ENCODE results near the gene PCDHA3. TPM values are rescaled to one million over a fixed set of nuclear protein-coding genes. Genes with fewer than 3 reads are reported as not detected.
"Not testable (repeated sequence)": the region's sequence is repeated elsewhere in the genome, so short reads cannot be mapped to it uniquely, and the experiment has no call there.

PCDHA3 gene
- total and polyA plus RNA-seq, 10 donors, result 0.03 to 2.3 (median 0.49) TPM; not detected in 2

DNA sequence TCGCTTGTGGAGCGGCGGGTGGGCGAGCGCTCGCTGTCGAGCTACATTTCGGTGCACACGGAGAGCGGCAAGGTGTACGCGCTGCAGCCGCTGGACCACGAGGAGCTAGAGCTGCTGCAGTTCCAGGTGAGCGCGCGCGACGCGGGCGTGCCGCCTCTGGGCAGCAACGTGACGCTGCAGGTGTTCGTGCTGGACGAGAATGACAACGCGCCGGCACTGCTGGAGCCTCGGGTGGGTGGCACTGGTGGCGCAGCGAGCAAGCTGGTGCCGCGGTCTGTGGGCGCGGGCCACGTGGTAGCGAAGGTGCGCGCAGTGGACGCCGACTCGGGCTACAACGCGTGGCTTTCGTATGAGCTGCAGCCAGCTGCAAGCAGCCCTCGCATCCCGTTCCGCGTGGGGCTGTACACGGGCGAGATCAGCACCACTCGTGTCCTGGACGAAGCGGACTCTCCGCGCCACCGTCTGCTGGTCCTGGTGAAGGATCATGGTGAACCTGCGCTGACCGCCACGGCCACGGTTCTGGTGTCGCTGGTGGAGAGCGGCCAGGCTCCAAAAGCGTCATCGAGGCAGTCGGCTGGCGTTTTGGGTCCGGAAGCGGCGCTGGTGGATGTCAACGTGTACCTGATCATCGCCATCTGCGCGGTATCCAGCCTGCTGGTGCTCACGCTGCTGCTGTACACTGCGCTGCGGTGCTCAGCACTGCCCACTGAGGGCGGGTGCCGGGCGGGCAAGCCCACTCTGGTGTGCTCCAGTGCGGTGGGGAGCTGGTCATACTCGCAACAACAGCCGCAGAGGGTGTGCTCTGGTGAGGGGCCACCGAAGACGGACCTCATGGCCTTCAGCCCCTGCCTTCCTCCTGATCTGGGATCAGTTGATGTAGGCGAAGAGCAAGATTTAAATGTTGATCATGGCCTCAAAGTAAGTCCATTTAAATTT, 42.2 kb downstream of the PCDHA3 start:
- Histone ChIP-seq H3K27me3 (replicated peaks in 1 of 7) (peaks cover 0 to 87% (median 5%) of the 10 kb centered on the region in 7 donors), H3K36me3 (no peaks in the 10 kb centered on the region), H3K4me3 (no peak overlapping the region), H3K4me1 (no peaks in the 10 kb centered on the region), H3K27ac (no peak overlapping the region), H3K9me3 (peaks cover 0 to 53% (median 33%) of the 10 kb centered on the region in 8 donors)
- TF ChIP-seq CTCF (IDR thresholded peaks at IDR 0.05 in 8 of 11, conservative IDR thresholded peaks at IDR 0.05 in 3 of 11) (no peak), POLR2A (IDR thresholded peaks at IDR 0.05) (no peak), POLR2AphosphoS5 (IDR thresholded peaks at IDR 0.05) (no peak)
- intact Hi-C loops (cut with DNase I; ENCODE audit: low total_unique reads), result no loop called here
- peak; percentile 69 for DNase-seq
- WGBS, 5 donors, result 48 to 65% (median 53%) methylated on average over 53 to 87 of the region's 87 CpGs; no CpG with 5 or more reads in 1 of the 5 donors

GRCh38 chr5:140848139-140849102, 47.6 kb downstream of the PCDHA3 start, which contains the start of gene PCDHA9:
TSS of gene PCDHA9 (plus strand) at chr5:140848382. CDS start at chr5:140848496, 114 bp downstream.
- H3K36me3 ChIP-seq; H3K4me1 ChIP-seq; intact Hi-C loops (cut with DNase I; ENCODE audit: low total_unique reads); DNase-seq; H3K27ac ChIP-seq: not testable (repeated sequence)
- WGBS, 5 donors, result 21 to 30% (median 28%) methylated on average over 15 to 46 of the region's 48 CpGs; no CpG with 5 or more reads in 1 of the 5 donors
- Histone ChIP-seq H3K9me3 (peaks cover 0 to 57% (median 19%) of the 10 kb centered on the region in 8 donors), H3K27me3 (replicated peaks in 1 of 7) (peaks cover 0 to 79% (median 9%) of the 10 kb centered on the region in 7 donors), H3K4me3 (peak within 1 kb of the TSS in 1 of 8 donors; percentile 9)

GRCh38 chr5:140849831-140850634, 49.2 kb downstream of the PCDHA3 start:
- H3K4me1 ChIP-seq; DNase-seq; intact Hi-C loops (cut with DNase I; ENCODE audit: low total_unique reads); H3K27ac ChIP-seq; H3K4me3 ChIP-seq; H3K36me3 ChIP-seq: not testable (repeated sequence)
- H3K27me3 ChIP-seq (replicated peaks in 1 of 7), result peaks cover 0 to 76% (median 10%) of the 10 kb centered on the region in 7 donors
- 44 to 61% (median 54%) methylated on average over 53 to 101 of the region's 101 CpGs; no CpG with 5 or more reads in 1 of the 5 donors for WGBS, 5 donors
- H3K9me3 ChIP-seq, result peaks cover 0 to 52% (median 20%) of the 10 kb centered on the region in 8 donors

Other genes starting within 250 kb of the PCDHA3 start
- gene SRA1, start 243.6 kb upstream of the PCDHA3 start, total RNA-seq, result 10 to 100 TPM; 22.9 to 33.5 (median 25.4) TPM
- gene SRA1, start 243.6 kb upstream of the PCDHA3 start, polyA plus RNA-seq, result 10 to 100 TPM; 32.6 to 42.1 (median 36.6) TPM
- gene APBB3, start 236.5 kb upstream of the PCDHA3 start, total RNA-seq, result 10 to 100 TPM; 31.9 to 57.8 (median 42.2) TPM
- gene APBB3, start 236.5 kb upstream of the PCDHA3 start, polyA plus RNA-seq, result 10 to 100 TPM; 26.0 to 43.4 (median 41.0) TPM
- 10 to 100 TPM; 44.1 to 64.0 (median 58.7) TPM for gene SLC35A4, start 236.2 kb upstream of the PCDHA3 start, total RNA-seq
- 10 to 100 TPM; 23.3 to 40.8 (median 27.7) TPM for gene SLC35A4, start 236.2 kb upstream of the PCDHA3 start, polyA plus RNA-seq
- 100 to 1,000 TPM in 4 of 7 donors, 10 to 100 TPM in 3; 80.2 to 209 (median 101) TPM for gene CD14, start 167.9 kb upstream of the PCDHA3 start, total RNA-seq
- 10 to 100 TPM; 40.2 to 60.9 (median 48.9) TPM for gene CD14, start 167.9 kb upstream of the PCDHA3 start, polyA plus RNA-seq
- gene TMCO6, start 161.6 kb upstream of the PCDHA3 start, total RNA-seq, result 10 to 100 TPM; 18.3 to 55.2 (median 24.5) TPM
- gene TMCO6, start 161.6 kb upstream of the PCDHA3 start, polyA plus RNA-seq, result 10 to 100 TPM; 12.0 to 21.0 (median 18.2) TPM
- 10 to 100 TPM; 35.1 to 61.4 (median 46.9) TPM for gene NDUFA2, start 153.4 kb upstream of the PCDHA3 start, total RNA-seq
- gene NDUFA2, start 153.4 kb upstream of the PCDHA3 start, polyA plus RNA-seq, result 100 to 1,000 TPM; 211 to 237 (median 216) TPM
- gene IK, start 153.2 kb upstream of the PCDHA3 start, total RNA-seq, result 100 to 1,000 TPM in 2 of 7 donors, 10 to 100 TPM in 5; 77.2 to 139 (median 90.4) TPM
- gene IK, start 153.2 kb upstream of the PCDHA3 start, polyA plus RNA-seq, result 10 to 100 TPM; 61.1 to 68.0 (median 64.4) TPM
- 10 to 100 TPM; 23.0 to 30.8 (median 25.7) TPM for gene WDR55, start 136.2 kb upstream of the PCDHA3 start, total RNA-seq
- gene WDR55, start 136.2 kb upstream of the PCDHA3 start, polyA plus RNA-seq, result 10 to 100 TPM; 14.2 to 25.6 (median 21.6) TPM
- 1 to 10 TPM; 1.2 to 2.8 (median 1.8) TPM for gene DND1, start 127.5 kb upstream of the PCDHA3 start, total RNA-seq
- gene DND1, start 127.5 kb upstream of the PCDHA3 start, polyA plus RNA-seq, result 1 to 10 TPM; 2.2 to 4.7 (median 3.8) TPM
- 10 to 100 TPM; 41.9 to 53.9 (median 47.6) TPM for gene HARS1, start 109.7 kb upstream of the PCDHA3 start, total RNA-seq
- gene HARS1, start 109.7 kb upstream of the PCDHA3 start, polyA plus RNA-seq, result 10 to 100 TPM; 38.4 to 46.3 (median 45.5) TPM
- 10 to 100 TPM; 30.2 to 40.8 (median 37.2) TPM for gene HARS2, start 109.6 kb upstream of the PCDHA3 start, total RNA-seq
- 10 to 100 TPM; 16.5 to 26.1 (median 24.1) TPM for gene HARS2, start 109.6 kb upstream of the PCDHA3 start, polyA plus RNA-seq
- gene ZMAT2, start 100.6 kb upstream of the PCDHA3 start, total RNA-seq, result 10 to 100 TPM; 34.4 to 52.3 (median 43.1) TPM
- 10 to 100 TPM; 44.1 to 80.3 (median 57.8) TPM for gene ZMAT2, start 100.6 kb upstream of the PCDHA3 start, polyA plus RNA-seq
- not detected for gene PCDHA1, start 14.9 kb upstream of the PCDHA3 start, total RNA-seq
- under 1 TPM in 1 of 3 donors, not detected in 2; 0.05 TPM for gene PCDHA1, start 14.9 kb upstream of the PCDHA3 start, polyA plus RNA-seq
- under 1 TPM in 1 of 7 donors, not detected in 6; 0.09 TPM for gene PCDHA2, start 6.2 kb upstream of the PCDHA3 start, total RNA-seq
- under 1 TPM in 1 of 3 donors, not detected in 2; 0.03 TPM for gene PCDHA2, start 6.2 kb upstream of the PCDHA3 start, polyA plus RNA-seq
- gene PCDHA4, start 6.0 kb downstream of the PCDHA3 start, total RNA-seq, result 1 to 10 TPM in 1 of 7 donors, under 1 TPM in 6; 0.13 to 1.2 (median 0.51) TPM
- gene PCDHA4, start 6.0 kb downstream of the PCDHA3 start, polyA plus RNA-seq, result under 1 TPM in 1 of 3 donors, not detected in 2; 0.23 TPM
- gene PCDHA5, start 20.6 kb downstream of the PCDHA3 start, total RNA-seq, result under 1 TPM in 6 of 7 donors, not detected in 1; 0.09 to 0.46 (median 0.13) TPM
- under 1 TPM in 1 of 3 donors, not detected in 2; 0.03 TPM for gene PCDHA5, start 20.6 kb downstream of the PCDHA3 start, polyA plus RNA-seq
- under 1 TPM in 5 of 7 donors, not detected in 2; 0.14 to 0.85 (median 0.34) TPM for gene PCDHA6, start 26.9 kb downstream of the PCDHA3 start, total RNA-seq
- under 1 TPM; 0.02 to 0.06 (median 0.04) TPM for gene PCDHA6, start 26.9 kb downstream of the PCDHA3 start, polyA plus RNA-seq
- under 1 TPM in 5 of 7 donors, not detected in 2; 0.14 to 0.72 (median 0.43) TPM for gene PCDHA7, start 33.2 kb downstream of the PCDHA3 start, total RNA-seq
- gene PCDHA7, start 33.2 kb downstream of the PCDHA3 start, polyA plus RNA-seq, result under 1 TPM; 0.03 to 0.41 (median 0.11) TPM
- gene PCDHA8, start 40.1 kb downstream of the PCDHA3 start, total RNA-seq, result under 1 TPM in 5 of 7 donors, not detected in 2; 0.11 to 0.52 (median 0.25) TPM
- not detected for gene PCDHA8, start 40.1 kb downstream of the PCDHA3 start, polyA plus RNA-seq
- under 1 TPM in 5 of 7 donors, not detected in 2; 0.13 to 0.98 (median 0.17) TPM for gene PCDHA9, start 47.3 kb downstream of the PCDHA3 start, total RNA-seq
- not detected for gene PCDHA9, start 47.3 kb downstream of the PCDHA3 start, polyA plus RNA-seq
- gene PCDHA10, start 54.8 kb downstream of the PCDHA3 start, total RNA-seq, result 1 to 10 TPM in 3 of 7 donors, under 1 TPM in 4; 0.34 to 1.4 (median 0.60) TPM
- under 1 TPM in 2 of 3 donors, not detected in 1; 0.02 to 0.03 TPM for gene PCDHA10, start 54.8 kb downstream of the PCDHA3 start, polyA plus RNA-seq
- gene PCDHA11, start 67.9 kb downstream of the PCDHA3 start, total RNA-seq, result under 1 TPM in 6 of 7 donors, not detected in 1; 0.11 to 0.79 (median 0.31) TPM
- gene PCDHA11, start 67.9 kb downstream of the PCDHA3 start, polyA plus RNA-seq, result not detected
- gene PCDHA12, start 74.3 kb downstream of the PCDHA3 start, total RNA-seq, result under 1 TPM in 4 of 7 donors, not detected in 3; 0.17 to 0.79 (median 0.32) TPM
- gene PCDHA12, start 74.3 kb downstream of the PCDHA3 start, polyA plus RNA-seq, result under 1 TPM in 1 of 3 donors, not detected in 2; 0.06 TPM
- gene PCDHA13, start 81.1 kb downstream of the PCDHA3 start, total RNA-seq, result under 1 TPM in 5 of 7 donors, not detected in 2; 0.22 to 0.79 (median 0.46) TPM
- under 1 TPM in 2 of 3 donors, not detected in 1; 0.20 to 0.21 TPM for gene PCDHA13, start 81.1 kb downstream of the PCDHA3 start, polyA plus RNA-seq
- 1 to 10 TPM in 2 of 7 donors, under 1 TPM in 5; 0.13 to 1.2 (median 0.41) TPM for gene PCDHAC1, start 125.2 kb downstream of the PCDHA3 start, total RNA-seq
- under 1 TPM; 0.17 to 0.35 (median 0.23) TPM for gene PCDHAC1, start 125.2 kb downstream of the PCDHA3 start, polyA plus RNA-seq
- gene PCDHAC2, start 165.4 kb downstream of the PCDHA3 start, total RNA-seq, result 1 to 10 TPM; 1.5 to 7.9 (median 3.9) TPM
- under 1 TPM; 0.15 to 0.26 (median 0.17) TPM for gene PCDHAC2, start 165.4 kb downstream of the PCDHA3 start, polyA plus RNA-seq

Data from spleen (tissue), 11 donors.